GM19023 (cell line): ENCODE measurements around the gene GARRE1.
A peak's percentile ranks its signal among the peaks of the same experiment; 100 is the strongest.
"Not testable (repeated sequence)": the region's sequence is repeated elsewhere in the genome, so short reads cannot be mapped to it uniquely, and the experiment has no call there.

Experiments used
- ATAC-seq: cut with Tn5 transposase; IDR thresholded peaks from one replicate; pipeline ENCODE4 v1.9.1; 2021; ENCODE audit warnings: mild to moderate bottlenecking, moderate library complexity; ENCODE audit not compliant: unreplicated experiment

GARRE1 gene, protein sequence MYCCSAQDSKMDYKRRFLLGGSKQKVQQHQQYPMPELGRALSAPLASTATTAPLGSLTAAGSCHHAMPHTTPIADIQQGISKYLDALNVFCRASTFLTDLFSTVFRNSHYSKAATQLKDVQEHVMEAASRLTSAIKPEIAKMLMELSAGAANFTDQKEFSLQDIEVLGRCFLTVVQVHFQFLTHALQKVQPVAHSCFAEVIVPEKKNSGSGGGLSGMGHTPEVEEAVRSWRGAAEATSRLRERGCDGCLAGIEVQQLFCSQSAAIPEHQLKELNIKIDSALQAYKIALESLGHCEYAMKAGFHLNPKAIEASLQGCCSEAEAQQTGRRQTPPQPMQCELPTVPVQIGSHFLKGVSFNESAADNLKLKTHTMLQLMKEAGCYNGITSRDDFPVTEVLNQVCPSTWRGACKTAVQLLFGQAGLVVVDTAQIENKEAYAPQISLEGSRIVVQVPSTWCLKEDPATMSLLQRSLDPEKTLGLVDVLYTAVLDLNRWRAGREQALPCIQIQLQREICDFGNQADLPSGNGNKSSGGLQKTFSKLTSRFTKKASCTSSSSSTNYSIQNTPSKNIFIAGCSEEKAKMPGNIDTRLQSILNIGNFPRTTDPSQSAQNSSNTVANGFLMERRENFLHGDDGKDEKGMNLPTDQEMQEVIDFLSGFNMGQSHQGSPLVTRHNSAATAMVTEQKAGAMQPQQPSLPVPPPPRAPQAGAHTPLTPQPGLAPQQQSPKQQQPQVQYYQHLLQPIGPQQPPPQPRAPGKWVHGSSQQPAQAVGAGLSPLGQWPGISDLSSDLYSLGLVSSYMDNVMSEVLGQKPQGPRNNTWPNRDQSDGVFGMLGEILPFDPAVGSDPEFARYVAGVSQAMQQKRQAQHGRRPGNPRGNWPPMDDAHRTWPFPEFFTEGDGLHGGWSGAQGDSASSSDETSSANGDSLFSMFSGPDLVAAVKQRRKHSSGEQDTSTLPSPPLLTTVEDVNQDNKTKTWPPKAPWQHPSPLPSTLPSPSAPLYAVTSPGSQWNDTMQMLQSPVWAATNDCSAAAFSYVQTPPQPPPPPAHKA (N-terminal part only)

DNA sequence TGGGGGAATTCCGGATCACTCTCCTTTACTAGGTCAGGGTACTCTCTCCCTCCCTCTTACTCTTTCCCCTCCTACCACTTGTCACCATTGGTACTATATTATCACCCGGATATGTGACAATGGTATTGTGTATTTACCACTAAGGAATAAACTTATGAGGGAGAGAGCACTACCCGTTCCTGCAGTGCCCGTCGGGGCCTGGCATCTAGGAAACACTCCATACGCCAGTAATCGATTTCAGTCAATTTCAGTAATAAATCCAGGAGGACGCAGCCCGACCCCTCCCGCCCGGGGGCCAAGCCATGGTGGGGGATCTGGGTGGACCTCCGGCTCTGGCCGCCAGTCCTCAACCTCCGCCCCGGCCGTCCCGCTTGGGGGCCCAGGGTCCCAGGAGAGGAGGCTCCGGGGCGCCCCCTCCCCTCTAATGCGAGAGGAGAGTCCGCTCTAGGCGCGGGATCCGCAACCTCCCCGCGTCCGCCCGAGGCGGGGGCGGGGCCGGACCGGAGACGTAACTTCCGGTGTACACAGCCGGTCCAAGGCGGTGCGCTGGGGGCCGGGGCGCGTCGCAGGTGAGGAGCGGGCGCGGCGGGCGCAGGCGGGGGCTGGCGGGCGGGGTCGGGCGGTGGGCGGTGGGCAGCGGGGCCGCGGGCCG lies at the start of gene GARRE1:
Gene GARRE1 (plus strand): TSS at position 509 of the 652 bp plus-strand sequence. CDS start 45,920 bp downstream, outside the sequence.
- ATAC-seq: peak; percentile 91

GRCh38 chr19:34205324-34205723 lies 49.0 kb upstream of the GARRE1 start:
- not testable (repeated sequence) for ATAC-seq

DNA sequence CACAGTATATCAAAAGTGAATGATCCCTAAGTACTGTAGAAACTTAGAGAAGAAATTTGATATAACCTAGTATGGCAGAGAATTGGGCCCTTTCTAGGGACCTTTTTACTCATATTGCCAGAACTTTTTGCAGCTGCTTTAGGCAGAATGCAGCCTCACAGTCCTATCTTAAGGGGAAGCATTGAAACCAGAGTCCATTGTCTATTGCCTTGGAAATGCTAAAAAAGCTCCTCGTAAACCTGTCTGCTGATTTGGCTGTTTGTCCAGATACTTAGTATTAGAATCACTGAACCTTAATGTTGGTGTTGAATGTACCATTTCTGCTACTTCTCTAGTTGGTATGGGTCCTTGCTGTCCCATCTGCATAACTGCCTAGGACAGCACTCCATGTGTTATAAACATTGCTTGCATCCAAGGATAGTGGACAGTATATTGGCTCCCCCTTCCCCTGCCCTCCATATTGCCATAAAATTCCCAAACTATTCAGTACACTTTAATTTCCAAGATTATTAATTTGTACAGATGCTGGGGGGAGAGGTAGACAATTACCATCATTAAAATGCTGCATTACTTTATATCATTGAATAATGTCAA lies 46.0 kb upstream of the GARRE1 start:
- no peak for ATAC-seq

DNA sequence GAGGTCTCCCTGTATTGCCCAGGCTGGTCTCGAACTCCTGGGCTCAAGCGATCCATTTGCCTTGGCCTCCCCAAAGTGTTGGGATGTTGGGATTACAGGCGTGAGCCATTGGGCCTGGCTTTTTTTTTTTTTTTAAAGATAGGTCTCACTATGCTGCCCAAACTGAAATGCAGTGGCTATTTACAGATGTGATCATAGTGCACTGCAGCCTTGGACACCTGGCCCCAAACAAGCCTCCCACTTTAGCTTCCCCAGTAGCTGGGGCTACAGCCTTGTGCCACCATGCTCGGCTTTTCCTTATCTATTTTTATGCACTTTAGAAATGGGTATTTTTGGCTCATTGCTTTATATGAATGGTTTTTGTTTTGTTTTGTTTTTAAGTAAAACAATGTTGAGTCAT lies 44.6 kb upstream of the GARRE1 start:
- ATAC-seq: no peak

- ATAC-seq: no peak
Measured at GRCh38 chr19:34213283-34213682, 41.1 kb upstream of the GARRE1 start.

DNA sequence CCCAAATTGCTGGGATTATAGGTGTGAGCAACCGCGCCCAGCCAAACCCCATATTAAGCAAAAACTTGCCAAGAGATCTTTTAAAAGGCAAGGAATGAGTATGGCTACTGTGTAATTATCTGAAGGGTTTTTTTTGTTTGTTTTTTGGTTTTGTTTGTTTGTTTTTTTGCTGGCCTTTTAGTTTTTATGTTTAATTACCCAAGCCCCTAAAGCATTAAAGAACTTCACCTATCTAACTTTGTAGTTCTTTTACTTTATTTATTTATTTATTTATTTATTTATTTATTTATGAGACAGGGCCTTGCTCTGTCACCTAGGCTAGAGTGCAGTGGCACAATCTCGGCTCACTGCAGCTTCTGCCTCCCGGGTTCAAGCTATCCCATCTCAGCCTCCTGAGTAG lies 40.3 kb upstream of the GARRE1 start:
- no peak for ATAC-seq

- no peak for ATAC-seq
Measured at GRCh38 chr19:34215006-34215665, 39.2 kb upstream of the GARRE1 start.

GRCh38 chr19:34215666-34216038 lies 38.7 kb upstream of the GARRE1 start:
- no peak for ATAC-seq

GRCh38 chr19:34216745-34217219 lies 37.6 kb upstream of the GARRE1 start:
- not testable (repeated sequence) for ATAC-seq

- no peak for ATAC-seq
Measured at GRCh38 chr19:34217952-34218817, 36.2 kb upstream of the GARRE1 start.

- ATAC-seq: no peak
Measured at GRCh38 chr19:34218818-34219164, 35.6 kb upstream of the GARRE1 start.

DNA sequence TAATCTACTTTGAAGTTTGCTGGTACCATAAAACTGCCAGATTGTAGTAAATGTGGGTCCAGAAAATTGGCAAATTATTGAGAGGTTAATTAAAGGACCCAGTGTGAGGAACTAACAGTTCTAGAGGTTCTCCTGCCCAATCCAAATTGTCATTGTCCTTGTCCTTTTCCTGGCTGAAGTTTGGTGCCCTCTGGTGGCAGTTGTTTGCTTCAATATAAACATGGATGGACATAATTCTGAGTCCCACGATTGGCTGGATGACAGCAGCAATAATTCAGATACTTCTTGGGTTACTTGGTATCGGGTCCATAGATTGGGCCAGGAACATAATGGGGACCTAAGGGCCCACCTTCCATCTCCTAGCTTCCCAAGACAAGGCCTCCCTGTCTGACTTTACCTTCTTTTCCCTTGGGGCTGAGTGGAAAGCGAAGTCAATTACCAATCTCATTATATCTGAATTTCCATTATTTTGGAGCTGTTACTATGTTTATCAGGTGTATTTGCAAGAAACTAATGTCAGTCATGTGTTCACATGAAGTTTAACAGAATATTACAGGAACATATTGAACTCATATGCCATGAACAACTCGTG lies 33.8 kb upstream of the GARRE1 start:
- ATAC-seq: no peak

- ATAC-seq: no peak
Measured at GRCh38 chr19:34222386-34222785, 32.0 kb upstream of the GARRE1 start.

DNA sequence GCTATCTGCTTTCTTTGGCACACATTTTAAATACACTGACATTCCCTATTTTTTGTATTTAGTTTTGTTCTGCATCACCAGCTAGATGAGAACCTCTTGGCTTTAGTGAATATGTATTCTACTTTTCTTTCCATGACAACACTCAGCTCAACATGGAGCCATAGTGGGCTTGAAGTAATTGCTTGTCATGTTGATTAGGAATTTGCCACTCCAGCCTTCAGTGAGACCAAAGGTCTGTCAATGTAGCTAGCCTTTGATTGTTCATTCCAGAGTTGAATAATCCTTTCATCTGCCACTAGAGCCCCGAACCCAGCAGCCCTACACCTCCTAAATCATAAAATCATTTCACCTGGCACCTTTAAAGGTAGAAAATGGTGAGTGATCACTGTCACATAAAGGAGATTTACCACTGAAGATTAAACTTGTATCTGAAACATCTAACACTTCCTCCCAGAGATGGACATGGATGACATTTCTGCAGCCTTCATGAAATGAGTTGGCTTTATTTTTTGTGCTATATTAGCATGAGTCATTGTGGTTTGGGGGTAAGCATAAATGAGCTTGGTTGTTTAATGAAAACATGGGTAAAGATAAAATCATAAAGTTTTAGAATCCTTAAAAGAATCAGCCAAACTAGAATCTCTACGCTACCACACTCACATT lies 29.2 kb upstream of the GARRE1 start:
- ATAC-seq: no peak

DNA sequence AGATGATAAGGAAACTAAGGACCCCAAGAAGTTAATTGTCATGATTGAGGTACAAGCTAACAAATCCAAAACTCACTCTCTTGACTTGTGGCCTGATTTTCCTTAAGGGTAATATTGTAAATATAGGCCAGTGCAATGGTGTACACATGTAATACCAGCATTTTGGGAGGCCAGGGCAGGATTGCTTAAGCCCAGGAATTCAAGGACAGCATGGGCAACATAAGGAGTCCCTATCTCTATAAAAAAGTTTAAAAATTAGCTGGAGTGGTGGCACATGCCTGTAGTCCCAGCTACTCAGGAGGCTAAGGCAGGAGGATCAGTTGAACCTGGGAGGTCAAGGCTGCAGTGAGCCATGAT lies 28.7 kb upstream of the GARRE1 start:
- ATAC-seq: no peak

- no peak for ATAC-seq
Measured at GRCh38 chr19:34226036-34226435, 28.3 kb upstream of the GARRE1 start.

GRCh38 chr19:34228347-34228746 lies 26.0 kb upstream of the GARRE1 start:
- ATAC-seq: no peak

DNA sequence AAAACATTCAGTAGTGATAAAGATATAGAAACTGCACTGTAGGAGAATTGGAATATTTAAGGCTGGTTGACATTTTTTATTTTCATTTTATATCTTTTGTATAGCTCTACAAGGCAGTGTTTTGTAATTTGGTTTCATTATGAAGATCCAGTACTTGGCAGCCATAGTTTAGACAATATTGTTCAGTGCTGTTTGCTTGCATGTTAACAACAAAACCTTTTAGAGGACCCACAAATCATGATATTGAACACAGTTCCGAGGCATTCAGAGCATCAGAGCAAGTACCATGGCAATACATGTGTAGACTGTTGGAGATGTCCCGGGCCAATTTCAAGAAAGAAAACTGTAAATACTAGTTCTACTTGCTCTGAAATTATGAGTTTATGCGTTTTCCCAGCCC lies 25.6 kb upstream of the GARRE1 start:
- no peak for ATAC-seq
